CD4-positive, alpha-beta T cell treated with Interleukin-15 for 1 hour (primary cell): ENCODE measurements around the gene PTPRS.
"Not testable (repeated sequence)": the region's sequence is repeated elsewhere in the genome, so short reads cannot be mapped to it uniquely, and the experiment has no call there.

Experiments
- DNase-seq: peaks from one replicate; pipeline ENCODE4 v3.0.0-alpha.2; 2020

Gene PTPRS

GRCh38 chr19:5340637-5341447, at the start of gene PTPRS:
TSS of gene PTPRS (minus strand) at chr19:5340812. CDS start at chr19:5286140, 54,672 bp downstream.
- DNase-seq, result peak; percentile 67

DNA sequence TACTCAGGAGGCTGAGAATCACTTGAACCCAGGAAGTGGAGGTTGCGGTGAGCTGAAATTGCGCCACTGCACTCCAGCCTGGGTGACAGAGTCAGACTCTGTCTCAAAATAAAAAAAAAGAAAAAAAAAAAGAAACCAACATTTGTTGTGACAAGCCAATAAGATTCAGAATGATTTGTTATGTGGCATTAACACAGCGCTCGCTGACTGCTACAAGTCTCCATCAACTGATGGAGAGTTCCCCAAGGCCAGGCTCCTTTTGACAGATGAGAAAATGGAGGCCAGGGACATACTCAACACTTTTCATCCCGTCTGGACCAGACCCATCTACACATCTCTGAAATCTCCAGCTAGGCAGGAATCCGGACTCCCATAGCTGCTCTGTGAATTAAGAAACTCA, 48.7 kb upstream of the PTPRS start:
- DNase-seq, result no peak

DNA sequence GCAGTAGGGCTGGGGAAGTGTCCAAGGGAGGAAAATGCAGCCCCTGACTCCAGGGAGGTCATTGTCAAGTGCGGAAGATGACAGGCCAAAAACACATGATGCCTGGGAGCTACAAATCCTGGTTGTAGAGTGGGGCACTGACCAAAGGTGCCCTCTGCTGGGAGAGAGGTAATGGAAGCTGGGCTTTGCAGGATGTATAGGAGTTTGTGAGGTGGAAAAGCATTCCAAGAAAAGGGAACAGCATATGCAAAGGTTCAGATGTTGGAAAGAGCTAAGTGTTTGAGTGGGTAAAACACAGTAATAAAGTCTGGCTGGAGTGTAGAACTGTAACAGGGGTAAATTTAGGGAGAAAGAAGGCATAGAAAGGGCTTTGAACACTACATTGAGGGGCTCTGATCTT, 46.9 kb upstream of the PTPRS start:
- DNase-seq, result no peak

DNA sequence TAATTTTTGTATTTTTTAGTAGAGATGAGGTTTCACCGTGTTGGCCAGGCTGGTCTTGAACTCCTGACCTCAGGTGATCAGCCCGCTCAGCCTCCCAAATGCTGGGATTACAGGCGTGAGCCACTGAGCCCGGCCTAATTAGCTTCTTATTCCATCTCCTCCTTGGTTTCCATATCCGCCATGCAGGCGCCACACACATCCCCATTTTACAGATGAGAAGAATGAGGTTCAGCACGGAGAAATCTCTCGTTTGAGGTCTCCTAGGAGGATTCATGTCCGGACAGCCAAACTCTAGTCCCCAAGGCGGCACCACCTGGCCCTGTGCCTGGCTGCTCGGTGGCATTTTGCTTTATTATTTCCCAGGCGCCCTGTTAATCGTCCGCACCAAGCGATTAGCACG, 46.2 kb upstream of the PTPRS start:
- DNase-seq, result no peak

DNA sequence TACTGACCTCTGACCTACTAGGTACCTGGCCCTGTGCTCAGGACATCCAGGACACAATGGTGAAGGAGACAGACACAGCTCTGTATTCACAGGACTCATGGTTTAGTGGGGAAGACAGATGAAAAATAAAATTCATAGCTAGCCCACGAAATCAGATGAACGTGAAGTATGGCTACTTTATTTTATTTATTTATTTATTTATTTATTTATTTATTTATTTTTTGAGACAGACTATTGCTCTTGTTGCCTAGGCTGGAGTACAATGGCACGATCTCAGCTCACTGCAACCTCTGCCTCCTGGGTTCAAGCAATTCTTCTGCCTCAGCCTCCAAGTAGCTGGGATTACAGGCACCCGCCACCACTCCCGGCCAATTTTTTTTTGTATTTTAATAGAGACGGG, 40.6 kb upstream of the PTPRS start:
- not testable (repeated sequence) for DNase-seq

GRCh38 chr19:5380215-5380919, 39.8 kb upstream of the PTPRS start:
- DNase-seq, result no peak

DNA sequence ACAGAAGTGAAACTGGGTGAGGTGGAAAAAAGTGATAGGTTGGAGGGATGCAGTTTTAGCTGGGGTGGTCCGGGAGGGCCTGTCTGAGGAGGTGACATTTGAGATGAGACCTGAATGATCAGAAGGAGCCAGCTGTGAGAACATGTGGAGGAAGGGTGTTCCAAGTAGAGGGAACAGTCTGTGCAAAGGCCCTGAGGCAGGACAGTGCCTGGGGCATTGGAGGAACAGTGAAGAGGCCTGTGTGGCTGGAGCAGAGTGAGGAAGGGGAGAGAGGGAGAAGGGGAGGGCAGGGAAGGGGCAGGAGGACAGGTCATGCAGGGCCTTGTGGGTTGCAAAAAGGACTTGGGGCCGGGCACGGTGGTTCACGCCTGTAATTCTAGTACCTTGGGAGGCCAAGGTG, 36.3 kb upstream of the PTPRS start:
- no peak for DNase-seq

- no peak for DNase-seq
Observed at GRCh38 chr19:5372572-5373200, 32.1 kb upstream of the PTPRS start.

DNA sequence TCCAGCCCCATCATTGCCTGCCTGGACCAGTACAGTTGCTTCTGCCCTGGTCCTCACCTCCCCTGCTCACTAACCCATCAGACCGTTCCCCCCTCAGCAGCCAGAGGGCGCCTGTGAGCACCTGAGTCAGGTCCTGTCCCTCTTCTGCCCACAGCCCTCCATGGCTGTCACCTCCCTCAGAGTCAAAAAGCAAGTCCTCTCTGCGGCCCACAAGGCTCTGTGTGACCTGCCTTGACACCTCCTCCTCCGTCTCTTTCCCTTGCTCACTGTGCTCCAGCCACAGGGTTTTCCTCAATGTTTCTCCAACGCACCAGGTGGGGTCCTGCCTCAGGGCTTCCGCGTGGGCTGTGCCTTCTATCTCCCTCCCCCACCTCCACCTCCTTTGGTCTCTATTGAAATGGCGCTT, 29.4 kb upstream of the PTPRS start:
- no peak for DNase-seq

GRCh38 chr19:5369304-5369703, 28.7 kb upstream of the PTPRS start:
- DNase-seq, result no peak

DNA sequence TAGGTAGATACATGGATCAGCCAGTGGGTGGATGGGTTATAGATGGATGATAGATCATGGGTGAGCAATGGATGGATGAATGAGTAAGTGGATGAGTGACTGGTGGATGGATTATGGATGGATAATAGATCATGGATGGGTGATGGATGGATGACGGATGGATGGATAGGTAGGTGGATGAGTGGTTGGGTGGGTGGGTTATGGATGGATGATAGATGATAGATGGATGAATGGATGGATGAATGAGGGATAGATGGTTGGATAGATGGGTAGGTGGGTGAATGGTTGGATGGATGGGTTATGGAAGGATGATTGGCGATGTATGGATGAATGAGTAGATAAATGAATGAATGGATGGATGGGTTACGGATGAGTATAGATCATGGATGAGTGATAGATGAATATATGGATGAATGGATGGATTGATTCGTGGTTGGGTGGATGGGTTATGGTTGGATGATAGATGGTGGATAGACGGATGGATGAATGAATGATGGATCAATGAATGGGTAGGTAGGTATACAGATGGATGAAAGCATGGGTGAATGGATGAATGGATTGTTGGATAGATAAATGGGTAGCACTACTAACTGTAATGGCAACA, 27.0 kb upstream of the PTPRS start:
- no peak for DNase-seq

- no peak for DNase-seq
Observed at GRCh38 chr19:5365905-5366304, 25.3 kb upstream of the PTPRS start.

- no peak for DNase-seq
Observed at GRCh38 chr19:5364674-5365073, 24.1 kb upstream of the PTPRS start.

- not testable (repeated sequence) for DNase-seq
Observed at GRCh38 chr19:5361839-5362238, 21.2 kb upstream of the PTPRS start.

DNA sequence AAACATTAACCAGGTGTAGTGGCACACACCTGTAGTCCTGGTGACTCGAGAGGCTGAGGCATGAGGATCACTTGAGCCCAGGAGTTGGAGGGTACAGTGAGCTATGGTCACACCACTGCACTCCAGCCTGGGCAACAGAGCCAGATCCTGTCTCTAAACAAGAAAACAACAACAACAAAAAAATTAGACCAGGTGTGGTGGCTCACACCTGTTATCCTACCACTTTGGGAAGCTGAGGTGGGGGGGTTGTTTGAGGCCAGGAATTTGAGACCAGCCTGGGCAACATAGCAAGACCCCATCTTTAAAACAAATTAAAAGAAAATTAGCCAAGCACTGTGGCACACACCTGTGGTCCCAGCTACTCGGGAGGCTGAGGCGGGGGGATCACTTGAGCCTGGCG, 20.8 kb upstream of the PTPRS start:
- DNase-seq, result no peak

GRCh38 chr19:5360003-5360780, 19.6 kb upstream of the PTPRS start:
- no peak for DNase-seq

DNA sequence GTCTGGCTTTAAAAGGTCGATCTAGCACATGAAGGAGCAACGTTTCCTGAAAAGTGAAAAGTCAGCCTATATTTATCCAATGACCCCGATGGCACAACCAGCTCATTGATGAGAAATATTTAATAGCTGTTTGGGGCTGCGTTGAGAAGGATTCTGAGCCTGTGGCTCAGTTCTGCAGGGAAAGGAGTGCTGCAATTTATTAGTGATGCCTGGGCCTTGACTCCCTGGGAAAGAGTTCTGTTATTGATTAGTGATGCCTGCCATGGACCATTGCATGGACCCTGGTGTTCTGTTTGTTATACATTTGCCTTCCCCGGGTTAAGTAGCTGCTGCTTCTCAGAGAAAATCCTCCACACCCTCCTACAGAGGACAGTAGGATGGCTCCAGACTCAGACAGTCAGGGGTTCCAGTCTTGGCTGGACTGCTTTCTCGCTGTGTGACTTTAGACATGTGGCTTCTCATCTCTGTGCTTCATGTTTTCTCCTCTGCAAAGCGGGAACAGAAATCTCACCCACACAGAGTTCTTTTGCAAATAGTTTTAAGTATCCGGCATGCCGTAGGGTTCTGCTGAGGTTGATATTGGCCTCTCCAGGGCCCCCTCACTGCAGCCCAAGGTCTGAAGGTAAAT, 17.7 kb upstream of the PTPRS start:
- DNase-seq, result no peak

DNA sequence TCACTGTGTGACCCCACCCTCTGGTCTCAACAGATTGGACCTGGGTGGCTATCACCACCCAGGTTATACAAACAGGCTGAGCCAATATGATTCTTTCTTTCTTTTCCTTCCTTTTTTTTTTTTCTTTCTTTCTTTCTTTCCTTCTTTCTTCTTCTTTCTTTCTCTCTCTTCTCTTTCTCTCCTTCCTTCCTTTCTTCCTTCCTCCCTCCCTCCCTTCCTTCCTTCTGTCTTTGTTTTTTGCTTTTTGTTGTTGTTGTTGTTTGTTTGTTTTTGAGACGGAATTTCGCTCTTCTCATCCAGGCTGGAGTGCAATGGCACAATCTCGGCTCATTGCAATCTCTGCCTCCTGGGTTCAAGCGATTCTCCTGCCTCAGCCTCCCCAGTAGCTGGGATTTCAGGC, 17.0 kb upstream of the PTPRS start:
- DNase-seq, result no peak

DNA sequence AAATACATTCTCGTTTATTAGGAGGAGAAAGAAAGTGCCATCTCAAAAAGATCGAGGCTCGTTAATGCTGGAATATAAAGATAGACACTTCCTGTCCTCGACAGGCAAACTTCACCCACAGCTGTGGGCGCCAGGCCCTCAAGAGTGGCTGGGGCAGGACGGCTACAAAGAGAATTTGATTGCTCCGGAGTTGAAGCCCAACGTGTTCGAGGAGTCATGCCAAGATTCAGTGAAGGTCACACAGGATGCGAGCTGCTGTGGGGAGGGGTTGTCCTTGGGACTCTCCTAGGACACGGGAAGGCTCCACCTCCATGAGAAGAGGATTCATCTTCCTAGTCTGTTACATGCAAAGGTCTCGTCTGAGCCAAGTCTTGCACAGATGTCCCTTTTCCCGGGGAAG, 16.3 kb upstream of the PTPRS start:
- DNase-seq, result no peak

- DNase-seq, result no peak
Observed at GRCh38 chr19:5356428-5356827, 15.8 kb upstream of the PTPRS start.

DNA sequence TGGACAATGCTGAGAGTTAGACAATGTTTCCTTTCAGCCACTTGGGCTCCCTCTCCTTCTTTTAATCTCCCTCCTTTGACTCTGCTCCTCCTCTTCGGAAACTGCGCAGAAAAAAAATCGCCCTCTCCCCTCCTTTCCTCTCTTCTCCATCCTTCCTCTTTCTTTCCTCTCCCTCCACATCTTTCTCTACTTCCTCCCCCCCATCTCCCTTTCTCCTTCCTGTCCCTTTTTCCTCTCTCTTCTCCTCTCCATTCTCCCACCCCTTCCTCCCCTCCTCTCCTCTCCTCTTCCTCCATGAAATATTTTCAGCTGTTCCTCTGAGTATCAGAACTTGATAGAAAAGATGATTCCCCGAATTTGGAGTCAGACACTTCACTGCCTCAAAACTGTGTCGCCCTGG, 15.1 kb upstream of the PTPRS start:
- DNase-seq, result no peak

- DNase-seq, result no peak
Observed at GRCh38 chr19:5355076-5355475, 14.5 kb upstream of the PTPRS start.
